ENCODE measurements around the gene RNF213.

- TF ChIP-seq, protein P1, sequence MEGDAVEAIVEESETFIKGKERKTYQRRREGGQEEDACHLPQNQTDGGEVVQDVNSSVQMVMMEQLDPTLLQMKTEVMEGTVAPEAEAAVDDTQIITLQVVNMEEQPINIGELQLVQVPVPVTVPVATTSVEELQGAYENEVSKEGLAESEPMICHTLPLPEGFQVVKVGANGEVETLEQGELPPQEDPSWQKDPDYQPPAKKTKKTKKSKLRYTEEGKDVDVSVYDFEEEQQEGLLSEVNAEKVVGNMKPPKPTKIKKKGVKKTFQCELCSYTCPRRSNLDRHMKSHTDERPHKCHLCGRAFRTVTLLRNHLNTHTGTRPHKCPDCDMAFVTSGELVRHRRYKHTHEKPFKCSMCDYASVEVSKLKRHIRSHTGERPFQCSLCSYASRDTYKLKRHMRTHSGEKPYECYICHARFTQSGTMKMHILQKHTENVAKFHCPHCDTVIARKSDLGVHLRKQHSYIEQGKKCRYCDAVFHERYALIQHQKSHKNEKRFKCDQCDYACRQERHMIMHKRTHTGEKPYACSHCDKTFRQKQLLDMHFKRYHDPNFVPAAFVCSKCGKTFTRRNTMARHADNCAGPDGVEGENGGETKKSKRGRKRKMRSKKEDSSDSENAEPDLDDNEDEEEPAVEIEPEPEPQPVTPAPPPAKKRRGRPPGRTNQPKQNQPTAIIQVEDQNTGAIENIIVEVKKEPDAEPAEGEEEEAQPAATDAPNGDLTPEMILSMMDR (IDR thresholded peaks at IDR 0.05; ENCODE audit: insufficient read depth, low read length, poor library complexity, severe bottlenecking), result no peak
- no peak for TF ChIP-seq EZH2phosphoT487 (conservative IDR thresholded peaks at IDR 0.05; ENCODE audit: low read length)
These were observed 675 bp downstream of the RNF213 start for GRCh38 chr17:80261159-80261894.

Data from SU-DHL-6 (cell line).